NCI-H226 (cell line): ENCODE results near the gene BAAT.

Experiments
- DNase-seq: peaks from one replicate; pipeline ENCODE4 v3.0.0-alpha.2; 2015

Gene BAAT

GRCh38 chr9:101398068-101398929 is 13.5 kb upstream of the BAAT start, which contains the start of the genes MRPL50 and ZNF189:
TSS of gene MRPL50 (minus strand) at chr9:101398618. CDS start at chr9:101398592, 26 bp downstream.
TSS of gene ZNF189 (plus strand) at chr9:101398851. CDS start at chr9:101399157, 306 bp downstream.
- DNase-seq: peak; percentile 99

GRCh38 chr9:101397746-101398067 is 12.9 kb upstream of the BAAT start:
- no peak for DNase-seq

- DNase-seq: no peak
Measured at GRCh38 chr9:101394687-101395086, 9.9 kb upstream of the BAAT start.

DNA sequence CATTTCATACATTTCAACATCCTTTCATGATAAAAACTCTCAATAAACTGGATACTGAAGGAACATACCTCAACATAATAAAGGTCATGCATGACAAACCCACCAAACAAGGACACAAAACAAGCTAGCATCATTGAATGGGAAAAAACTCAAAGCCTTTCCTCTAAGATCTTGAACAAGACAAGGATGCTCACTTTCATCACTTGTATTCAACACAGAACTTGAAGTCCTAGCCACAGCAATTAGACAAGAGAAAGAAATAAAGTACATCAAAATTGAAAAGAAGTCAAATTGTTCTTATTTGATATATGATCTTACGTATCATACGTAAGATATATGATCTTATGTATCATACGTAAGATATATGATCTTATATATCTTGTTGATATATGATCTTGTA is 8.3 kb upstream of the BAAT start:
- no peak for DNase-seq

DNA sequence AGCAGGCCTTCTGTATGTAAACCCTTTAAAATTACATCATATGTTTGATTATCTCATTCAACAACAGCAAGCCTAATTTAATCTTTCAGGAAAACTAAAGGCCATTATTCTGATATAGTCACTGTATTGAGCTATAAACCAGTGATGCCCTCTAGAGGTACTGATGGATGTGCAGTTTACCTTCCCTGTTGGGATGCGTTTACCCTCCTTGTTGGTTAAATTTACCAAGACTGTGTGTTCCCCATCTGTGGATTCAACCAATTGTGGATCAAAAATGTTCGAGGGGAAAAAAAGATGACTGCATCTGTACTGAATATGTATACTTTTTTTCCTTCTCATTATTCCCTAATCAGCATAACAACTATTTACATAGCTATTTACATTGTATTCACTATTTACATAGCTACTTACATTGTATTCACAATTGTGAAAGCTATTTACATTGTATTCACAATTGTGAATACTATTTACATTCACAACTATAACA is 3.7 kb upstream of the BAAT start:
- no peak for DNase-seq

DNA sequence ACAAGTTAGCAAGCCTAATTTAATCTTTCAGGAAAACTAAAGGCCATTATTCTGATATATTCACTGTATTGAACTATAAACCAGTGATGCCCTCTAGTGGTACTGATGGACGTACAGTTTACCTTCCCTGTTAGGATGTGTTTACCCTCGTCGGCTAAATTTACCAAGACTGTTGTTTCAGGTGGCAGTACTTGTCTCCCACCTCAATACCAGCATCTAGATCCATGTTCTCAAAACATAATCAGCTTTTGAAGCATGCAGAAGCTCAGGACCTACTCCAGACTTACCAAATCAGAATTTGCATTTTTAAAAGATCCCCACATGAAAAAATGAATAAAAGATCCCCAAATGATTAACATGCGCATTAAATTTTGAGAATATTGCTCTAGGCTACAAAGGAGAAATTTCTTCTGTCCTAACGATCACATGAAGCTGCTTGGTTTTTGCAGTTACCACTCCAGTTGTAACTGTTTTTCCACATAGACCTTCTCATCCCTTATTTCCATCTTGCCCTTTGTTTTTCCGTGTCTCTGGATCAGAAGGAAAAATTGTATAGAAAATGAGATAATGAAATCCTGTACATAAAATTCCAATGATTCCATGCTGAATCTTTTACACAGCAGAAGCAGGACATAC is 3.2 kb upstream of the BAAT start:
- DNase-seq: no peak

DNA sequence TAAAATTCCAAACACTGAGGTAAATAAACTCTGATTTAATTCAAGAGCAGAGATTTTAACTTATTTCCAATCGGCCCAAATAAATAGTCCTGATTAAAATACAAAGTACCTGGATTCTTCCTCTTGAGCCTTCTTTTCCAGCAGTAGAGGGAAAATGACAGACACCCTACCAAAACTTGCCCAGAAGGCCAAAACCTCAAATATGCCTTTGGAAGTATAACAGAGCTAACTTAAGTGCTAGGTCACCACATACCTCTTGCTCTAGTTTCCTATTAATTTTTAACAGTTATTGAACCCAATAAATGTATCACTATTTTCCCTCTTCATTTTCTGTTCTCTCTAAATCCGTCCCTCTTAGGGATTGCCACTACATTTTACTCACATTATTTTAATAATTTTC is 1.4 kb downstream of the BAAT start:
- no peak for DNase-seq

DNA sequence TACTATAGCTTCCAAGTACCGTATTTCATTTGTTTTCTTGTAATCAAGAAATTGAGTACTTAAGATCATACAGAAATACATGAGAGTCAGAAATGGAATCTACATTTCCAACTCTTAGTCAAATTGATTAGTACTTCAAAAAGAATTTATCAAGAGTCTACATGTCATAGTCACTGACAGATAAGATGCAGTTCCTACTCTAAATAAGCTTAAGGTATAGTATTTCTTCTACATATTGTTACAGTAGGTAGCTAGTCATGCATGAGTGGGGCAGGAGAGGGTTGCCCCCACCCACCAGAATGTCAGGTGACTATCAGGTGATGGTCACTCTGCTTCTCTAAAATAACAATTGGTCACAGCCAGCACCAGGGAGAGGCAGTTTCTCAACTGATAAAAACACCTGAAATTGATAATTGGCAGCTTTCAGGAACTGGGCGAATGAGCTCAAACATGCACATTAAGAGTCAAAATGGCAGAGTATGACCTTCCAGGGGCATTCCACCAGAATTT is 2.9 kb downstream of the BAAT start:
- no peak for DNase-seq

- DNase-seq: no peak
Measured at GRCh38 chr9:101381118-101381517, 3.7 kb downstream of the BAAT start.

DNA sequence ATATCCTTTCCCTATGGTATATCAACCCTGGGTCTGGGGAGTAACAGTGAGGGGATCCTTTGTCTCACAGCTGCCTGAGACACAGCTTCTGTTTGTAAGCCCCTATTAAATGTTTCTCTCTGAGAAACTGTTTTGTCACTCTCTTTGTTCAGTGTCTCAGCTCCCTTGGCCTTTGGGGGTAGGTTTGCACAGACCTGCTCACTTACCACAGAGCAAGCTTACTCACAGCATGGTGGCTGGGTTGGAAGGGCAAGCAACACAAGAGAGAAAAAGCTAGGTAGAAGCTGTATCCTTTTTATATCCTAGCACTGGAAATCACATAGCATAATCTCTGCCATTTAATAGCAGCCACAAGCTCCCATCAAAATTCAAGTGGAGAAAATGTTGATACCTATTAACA is 4.5 kb downstream of the BAAT start:
- no peak for DNase-seq

- DNase-seq: peak; percentile 93
Measured at GRCh38 chr9:101376111-101376848, 8.5 kb downstream of the BAAT start.

- DNase-seq: no peak
Measured at GRCh38 chr9:101375546-101375945, 9.3 kb downstream of the BAAT start.

DNA sequence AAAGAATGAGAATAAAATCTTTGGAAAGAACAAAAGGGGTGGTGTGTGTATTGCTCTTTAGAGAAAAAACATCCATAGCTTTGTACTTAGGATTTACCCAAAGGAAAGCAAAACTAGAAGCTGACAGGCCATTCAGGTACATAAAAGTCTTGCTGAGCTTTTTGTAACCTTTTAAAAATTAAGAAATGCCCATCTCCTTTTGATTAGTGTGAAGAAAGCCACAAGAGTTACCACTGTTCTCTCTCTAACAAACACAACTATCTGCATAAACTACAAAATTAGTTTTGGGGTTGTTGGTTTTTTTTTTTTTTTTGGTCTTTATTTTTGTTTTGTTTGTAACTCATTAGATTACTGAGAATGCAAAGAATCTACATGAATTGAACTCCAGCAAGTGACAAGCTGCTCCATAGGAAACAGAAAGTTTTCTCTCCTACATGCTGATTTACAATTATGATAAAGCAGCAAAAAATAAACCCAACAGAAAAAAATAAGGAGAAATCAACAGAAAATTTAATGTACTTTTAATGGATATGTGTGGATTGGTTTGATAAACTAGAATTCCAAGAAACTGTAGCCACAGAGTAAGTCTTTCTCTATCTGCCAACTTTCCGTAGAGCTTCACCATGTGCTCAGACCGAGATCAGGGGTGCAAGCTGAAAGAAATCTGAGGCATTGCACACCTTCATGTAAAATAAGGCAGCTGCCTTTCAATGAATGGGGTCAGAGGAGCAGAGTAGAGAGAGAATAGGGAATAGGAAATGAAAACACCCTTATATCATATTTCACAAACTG is 12.3 kb downstream of the BAAT start:
- no peak for DNase-seq

DNA sequence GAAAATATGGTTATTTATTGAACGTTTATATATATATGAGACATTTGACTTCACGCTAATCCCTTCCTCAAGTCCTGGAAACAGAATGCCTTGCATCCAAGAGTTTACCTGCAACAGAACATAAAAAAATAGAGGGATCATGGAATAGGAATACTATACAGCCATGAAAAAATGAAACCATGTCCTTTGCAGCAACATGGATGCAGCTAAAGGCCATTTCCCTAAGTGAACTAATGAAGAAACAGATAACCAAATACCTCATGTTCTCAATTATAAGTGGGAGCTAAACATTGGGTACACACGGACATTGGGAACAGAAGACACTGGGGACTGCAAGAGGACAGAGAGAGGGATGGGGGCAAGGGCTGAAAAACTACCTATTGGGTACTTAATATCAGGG is 13.0 kb downstream of the BAAT start:
- DNase-seq: no peak

GRCh38 chr9:101369884-101370531 is 14.8 kb downstream of the BAAT start:
- no peak for DNase-seq

GRCh38 chr9:101369286-101369685 is 15.5 kb downstream of the BAAT start:
- DNase-seq: peak; percentile 59

- no peak for DNase-seq
Measured at GRCh38 chr9:101367323-101367722, 17.5 kb downstream of the BAAT start.

- no peak for DNase-seq
Measured at GRCh38 chr9:101366038-101366756, 18.6 kb downstream of the BAAT start.

DNA sequence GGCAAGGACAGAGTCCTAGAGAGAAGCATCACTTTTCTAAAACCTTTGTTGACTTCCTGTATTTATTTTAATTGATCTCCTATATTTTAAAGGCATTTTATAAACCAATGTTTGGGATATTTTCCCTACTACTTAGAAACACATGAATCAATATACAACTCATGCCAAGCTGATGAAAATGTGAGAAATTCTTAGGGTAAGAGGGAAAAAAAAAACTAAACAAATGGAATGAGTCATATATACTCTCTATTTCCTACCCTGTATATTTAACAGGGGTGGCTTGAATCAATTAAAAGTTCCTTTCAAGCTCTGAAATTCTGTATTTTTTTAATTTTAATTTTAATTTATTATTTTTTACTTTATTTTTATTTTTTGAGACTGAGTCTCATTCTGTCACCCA is 19.6 kb downstream of the BAAT start:
- DNase-seq: no peak

DNA sequence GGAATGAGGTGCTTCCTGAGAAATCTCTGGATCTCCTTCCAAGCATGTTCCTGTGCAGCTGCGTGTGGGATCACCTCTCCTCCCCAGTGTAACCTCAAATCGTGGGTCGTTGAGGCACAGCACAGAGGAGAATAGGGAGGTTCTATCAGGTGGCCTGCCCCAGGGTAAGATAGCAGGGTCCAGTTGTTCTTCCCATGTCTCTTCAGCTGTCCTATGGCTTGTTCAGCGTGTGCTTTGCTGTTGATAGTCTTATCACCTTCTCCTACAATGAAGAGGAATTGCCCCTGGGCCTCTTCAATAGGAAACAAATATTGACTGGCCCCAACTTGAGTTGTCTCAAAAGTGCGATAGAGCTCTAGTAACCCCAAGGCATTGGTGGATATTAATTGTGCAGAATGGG is 22.4 kb downstream of the BAAT start:
- no peak for DNase-seq

- DNase-seq: no peak
Measured at GRCh38 chr9:101360647-101361046, 24.2 kb downstream of the BAAT start.
